Motor neuron (in vitro differentiated cells): ENCODE measurements around the gene URM1. TPM values are rescaled to one million over a fixed set of nuclear protein-coding genes. Genes with fewer than 3 reads are reported as not detected.

Source experiments
- ATAC-seq, 8 experiments: fragments of 200-7000 bp; cut with Tn5 transposase; replicated peaks in 6 of 8; 2 replicates each; pipeline ENCODE4 v1.8.0; 2021; ENCODE audit warnings: mild to moderate bottlenecking in 8 of 8, moderate library complexity in 8 of 8
- H3K27ac ChIP-seq, 2 donors: fragments of 250-450 bp; sonication (Bioruptor Pico); 2 replicates each; pipeline ENCODE4 v1.9.0; 2021; ENCODE audit warnings: antibody characterized with exemption in 2 of 2, mild to moderate bottlenecking in 2 of 2, moderate library complexity in 1 of 2
- H3K4me1 ChIP-seq, 2 donors: fragments of 250-450 bp; sonication (Bioruptor Pico); replicated peaks in 1 of 2; 2 replicates each; pipeline ENCODE4 v1.6.1; 2021; ENCODE audit warnings: antibody characterized with exemption in 2 of 2, mild to moderate bottlenecking in 2 of 2, moderate library complexity in 1 of 2
- H3K4me3 ChIP-seq, 5 donors: fragments of 250-450 bp; sonication (Bioruptor Pico); 2 replicates each; pipeline ENCODE4 v1.9.0; 2021; ENCODE audit warnings: antibody characterized with exemption in 5 of 5, mild to moderate bottlenecking in 5 of 5, moderate library complexity in 4 of 5
- WGBS, 10 experiments: fragments of 450-650 bp; shearing (Covaris generic); methylation state at CpG; one replicate each; pipeline ENCODE4 v1.0.0; 2022; 5-methylcytosine and 5-hydroxymethylcytosine counted together
- in situ Hi-C, 9 experiments: fragments of 400-800 bp; cut with MboI; loops; one replicate each; pipeline ENCODE4 v1.15.0; 2021; ENCODE audit warnings: low sequenced_read_pairs in 9 of 9, low pct_unique_long_range_greater_than_20kb in 2 of 9; ENCODE audit not compliant: unreplicated experiment in 9 of 9
- total RNA-seq, 8 experiments: library from RNA; unstranded; fragments of 300-600 nt; gene quantifications; 2 replicates each; pipeline versions ENCODE4 v1.2.3 to v1.2.4, GENCODE V29; 2022

URM1 gene
- total RNA-seq, 8 experiments from 2014 or later = 32.0 to 57.2 (median 44.4) TPM

DNA sequence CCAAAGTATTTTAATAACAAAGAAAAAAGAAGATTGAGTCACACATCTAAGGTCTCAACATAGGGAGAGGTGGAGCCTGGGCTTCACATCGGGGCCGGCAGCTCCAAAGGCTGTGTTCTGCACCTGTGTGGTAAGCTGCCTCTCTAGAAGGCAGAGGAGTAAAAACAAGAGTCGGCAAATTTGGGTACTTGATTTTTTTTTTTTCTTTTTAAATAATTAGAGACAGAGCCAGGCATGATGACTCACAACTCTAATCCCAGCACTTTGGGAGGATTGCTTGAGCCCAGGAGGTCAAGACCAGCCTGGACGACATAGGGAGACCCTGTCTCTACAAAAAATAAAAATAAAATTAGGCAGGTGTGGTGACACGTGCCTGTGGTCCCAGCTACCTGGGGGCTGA is 4.7 kb downstream of the URM1 start:
- in situ Hi-C loops = no loop called here
- Histone ChIP-seq H3K4me3 (no peak overlapping the region), H3K27ac (no peak overlapping the region), H3K4me1 (peaks cover 6 to 9% of the 10 kb centered on the region in 2 donors)
- 48 to 95% (median 68%) methylated on average over 2 to 4 of the region's 5 CpGs; no CpG with 5 or more reads in 2 of the 10 experiments for WGBS, 10 experiments
- ATAC-seq = no peak

DNA sequence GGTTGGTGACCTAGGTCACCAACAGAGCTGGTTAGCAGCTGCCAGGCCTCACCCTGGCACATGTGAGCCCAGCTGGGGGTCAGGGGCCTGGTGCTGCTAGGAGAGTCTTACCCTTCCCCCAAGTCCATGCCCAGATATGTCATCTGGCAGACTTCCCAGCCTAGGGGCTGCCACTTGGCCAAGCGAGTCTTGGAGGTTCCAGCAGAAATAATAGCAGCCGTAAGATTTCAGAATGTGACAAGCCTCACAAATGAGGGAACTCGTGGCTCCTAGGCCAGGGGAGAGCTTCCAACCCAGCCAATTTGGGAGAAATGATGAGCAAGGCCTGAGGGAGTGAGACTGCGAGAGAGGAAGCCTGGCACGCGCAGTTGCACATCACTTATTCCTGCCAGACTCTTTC is 11.1 kb downstream of the URM1 start:
- H3K4me1 ChIP-seq = peaks cover 55 to 61% of the 10 kb centered on the region in 2 donors
- no peak overlapping the region for H3K4me3 ChIP-seq
- no peak for ATAC-seq
- H3K27ac ChIP-seq = peak overlapping the region; percentile 88 to 93
- 40 to 100% (median 71%) methylated on average over 1 to 4 of the region's 6 CpGs; no CpG with 5 or more reads in 6 of the 10 experiments for WGBS, 10 experiments
- in situ Hi-C loops = no loop called here

GRCh38 chr9:128383007-128383753 is 12.0 kb downstream of the URM1 start:
- peak in 5 of 8 experiments; percentile 39 to 53 (median 48) for ATAC-seq
- peaks cover 64 to 70% of the 10 kb centered on the region in 2 donors for H3K4me1 ChIP-seq
- WGBS, 10 experiments = 0 to 80% (median 8%) methylated on average over 1 to 3 of the region's 9 CpGs; no CpG with 5 or more reads in 7 of the 10 experiments
- H3K4me3 ChIP-seq = no peak overlapping the region
- in situ Hi-C loops = no loop called here
- peak overlapping the region; percentile 88 to 93 for H3K27ac ChIP-seq

- Histone ChIP-seq H3K4me1 (peaks cover 70 to 76% of the 10 kb centered on the region in 2 donors), H3K27ac (peak overlapping the region; percentile 88 to 93), H3K4me3 (no peak overlapping the region)
- in situ Hi-C loops = no loop called here
- 20 to 100% (median 100%) methylated on average over 1 of the region's 8 CpGs; no CpG with 5 or more reads in 7 of the 10 experiments for WGBS, 10 experiments
- peak in 5 of 8 experiments; percentile 37 to 50 (median 43) for ATAC-seq
These were observed 12.6 kb downstream of the URM1 start for GRCh38 chr9:128383791-128384190.

GRCh38 chr9:128384801-128385495 is 13.8 kb downstream of the URM1 start:
- WGBS, 10 experiments = 17 to 100% (median 78%) methylated on average over 1 to 3 of the region's 7 CpGs; no CpG with 5 or more reads in 6 of the 10 experiments
- in situ Hi-C loops = no loop called here
- peak overlapping the region; percentile 93 to 98 for H3K27ac ChIP-seq
- no peak for ATAC-seq
- H3K4me1 ChIP-seq = peaks cover 82 to 88% of the 10 kb centered on the region in 2 donors
- H3K4me3 ChIP-seq = no peak overlapping the region

GRCh38 chr9:128385496-128386460 is 14.6 kb downstream of the URM1 start:
- H3K4me3 ChIP-seq = no peak overlapping the region
- 2 to 85% (median 60%) methylated on average over 2 to 6 of the region's 18 CpGs; no CpG with 5 or more reads in 5 of the 10 experiments for WGBS, 10 experiments
- in situ Hi-C loops = no loop called here
- peak in 5 of 8 experiments; percentile 74 to 81 (median 77) for ATAC-seq
- H3K27ac ChIP-seq = peak overlapping the region; percentile 93 to 98
- peaks cover 90 to 96% of the 10 kb centered on the region in 2 donors for H3K4me1 ChIP-seq

DNA sequence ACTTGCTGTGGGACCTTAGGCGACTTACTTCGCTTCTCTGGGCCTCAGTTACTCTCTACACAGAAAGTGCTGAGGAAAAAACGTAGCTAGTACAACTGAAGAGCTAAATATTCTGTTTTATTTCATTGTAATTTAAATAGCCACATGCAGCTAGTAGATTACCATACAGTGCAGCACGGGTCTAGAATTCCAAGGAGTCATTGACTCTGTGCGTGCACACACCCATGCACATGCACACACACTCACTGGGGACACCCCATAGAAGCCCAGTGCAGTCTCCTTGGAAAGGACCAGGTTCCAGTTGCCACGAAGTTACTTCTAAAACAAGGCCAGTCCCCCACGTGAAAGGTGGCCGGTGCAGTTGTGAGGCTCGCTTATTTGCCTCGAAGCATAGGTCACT is 17.0 kb downstream of the URM1 start:
- no peak overlapping the region for H3K4me3 ChIP-seq
- peak in 2 of 8 experiments; percentile 45 to 46 for ATAC-seq
- peak overlapping the region; percentile 98 for H3K27ac ChIP-seq
- H3K4me1 ChIP-seq = peaks cover 80 to 85% of the 10 kb centered on the region in 2 donors
- WGBS, 10 experiments = 64 to 100% (median 84%) methylated on average over 1 to 8 of the region's 10 CpGs; no CpG with 5 or more reads in 1 of the 10 experiments
- in situ Hi-C loops = no loop called here

DNA sequence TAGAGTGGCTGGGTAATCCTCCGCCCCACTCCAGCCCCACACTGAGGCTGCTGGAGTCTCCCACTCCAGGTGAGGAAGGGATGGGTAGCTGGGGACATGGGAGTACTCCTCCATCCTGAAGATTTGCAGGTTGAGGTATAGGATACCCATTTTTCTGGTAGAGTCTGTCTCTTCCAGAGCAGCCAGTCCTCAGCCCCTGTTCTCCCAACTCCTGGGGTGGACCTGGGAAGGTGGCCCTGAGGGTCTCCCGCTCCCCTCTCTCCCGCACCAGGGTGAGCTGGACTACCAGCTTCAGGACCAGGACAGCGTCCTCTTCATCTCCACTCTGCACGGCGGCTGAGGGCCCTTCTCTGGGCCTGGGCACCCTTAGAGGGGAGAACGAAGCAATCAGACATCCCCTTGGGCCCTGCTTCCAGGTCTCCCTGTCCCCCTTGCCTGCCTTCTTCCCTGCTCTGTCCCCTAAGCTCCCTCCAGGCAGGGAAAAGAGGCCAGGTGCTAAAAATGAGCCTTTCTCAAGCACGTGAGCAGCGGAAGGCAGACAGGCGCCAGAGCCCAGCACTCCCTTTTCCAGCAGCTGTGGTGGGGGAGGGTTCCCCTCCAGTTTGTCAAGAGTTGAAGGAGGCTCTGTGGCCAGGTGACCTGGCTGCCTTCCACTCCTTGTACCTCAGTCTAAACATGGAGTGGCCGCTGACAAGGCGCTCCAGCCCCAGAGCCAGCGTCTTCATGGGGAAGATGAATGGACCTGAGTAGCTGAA is 18.4 kb downstream of the URM1 start:
- peak overlapping the region; percentile 98 for H3K27ac ChIP-seq
- ATAC-seq = no peak
- in situ Hi-C loops = no loop called here
- no peak overlapping the region for H3K4me3 ChIP-seq
- peaks cover 77 to 82% of the 10 kb centered on the region in 2 donors for H3K4me1 ChIP-seq
- 10 to 73% (median 37%) methylated on average over 2 to 8 of the region's 13 CpGs; no CpG with 5 or more reads in 6 of the 10 experiments for WGBS, 10 experiments

- peaks cover 72 to 75% of the 10 kb centered on the region in 2 donors for H3K4me1 ChIP-seq
- H3K27ac ChIP-seq = peak overlapping the region; percentile 98
- in situ Hi-C loops = no loop called here
- H3K4me3 ChIP-seq = peak overlapping the region in 4 of 5 donors; percentile 50 to 92 (median 74)
- 0 to 80% (median 68%) methylated on average over 1 to 3 of the region's 11 CpGs; no CpG with 5 or more reads in 6 of the 10 experiments for WGBS, 10 experiments
- no peak for ATAC-seq
These were observed 19.1 kb downstream of the URM1 start for GRCh38 chr9:128390150-128390812.

GRCh38 chr9:128390813-128391711 is 19.9 kb downstream of the URM1 start:
- Histone ChIP-seq H3K4me1 (peaks cover 66 to 68% of the 10 kb centered on the region in 2 donors), H3K27ac (peak overlapping the region; percentile 98), H3K4me3 (peak overlapping the region; percentile 50 to 92 (median 67))
- ATAC-seq = peak in 1 of 8 experiments; percentile 16
- in situ Hi-C loops = no loop called here
- WGBS, 10 experiments = 0 to 94% (median 0%) methylated on average over 1 to 2 of the region's 8 CpGs; no CpG with 5 or more reads in 6 of the 10 experiments

- Histone ChIP-seq H3K4me1 (peaks cover 59% of the 10 kb centered on the region in 2 donors), H3K27ac (peak overlapping the region; percentile 98), H3K4me3 (peak overlapping the region; percentile 50 to 92 (median 67))
- in situ Hi-C loops = no loop called here
- no peak for ATAC-seq
- WGBS, 10 experiments = 0 to 91% (median 16%) methylated on average over 3 to 14 of the region's 21 CpGs; no CpG with 5 or more reads in 5 of the 10 experiments
These were observed 20.8 kb downstream of the URM1 start for GRCh38 chr9:128391956-128392301.
